HepG2 (cell line): Measurements from ENCODE around the gene NOXO1. TPM values are rescaled to one million over a fixed set of nuclear protein-coding genes. Genes with fewer than 3 reads are reported as not detected.

Source experiments
- ARID3A ChIP-seq: IDR thresholded peaks from 2 replicates; pipeline ENCODE4 v1.6.1; 2012; ENCODE audit warnings: low read depth, low read length, improper control_type of control experiment
- CCDC6 ChIP-seq: sonication (generic); formaldehyde crosslinking; IDR thresholded peaks from 2 replicates; pipeline ENCODE4 v1.8.1; 2022; ENCODE audit warnings: mild to moderate bottlenecking, missing genetic modification reagents, moderate library complexity
- CEBPB ChIP-seq: IDR thresholded peaks from 2 replicates; pipeline ENCODE4 v1.6.1; 2011; ENCODE audit warnings: low read depth, low read length, improper control_type of control experiment, borderline replicate concordance
- CHD2 ChIP-seq: IDR thresholded peaks from 2 replicates; pipeline ENCODE4 v1.6.1; 2011; ENCODE audit warnings: low read depth, low read length, improper control_type of control experiment
- DNMT3B ChIP-seq: conservative IDR thresholded peaks from 2 replicates; pipeline ENCODE4 v1.6.1; 2016; ENCODE audit warnings: missing biosample characterization, control low read depth
- FOSL2 ChIP-seq: sonication (generic); formaldehyde crosslinking; IDR thresholded peaks from 2 replicates; pipeline ENCODE4 v1.4.0; 2020; ENCODE audit warnings: missing genetic modification reagents
- GATAD2A ChIP-seq: IDR thresholded peaks from 2 replicates; pipeline ENCODE4 v1.6.1; 2016
- HMGXB4 ChIP-seq, 2 experiments: sonication (generic) in 1 of 2; formaldehyde crosslinking in 1 of 2; IDR thresholded peaks; 2 replicates each; pipeline versions ENCODE4 v1.4.0 to v1.6.1; 2018 to 2020; ENCODE audit warnings: missing genetic modification reagents in 2 of 2, borderline replicate concordance in 1 of 2, low read depth in 1 of 2, mild to moderate bottlenecking in 1 of 2, missing biosample characterization in 1 of 2
- KMT2B ChIP-seq: IDR thresholded peaks from 2 replicates; pipeline ENCODE4 v1.6.1; 2016; ENCODE audit warnings: missing genetic modification reagents, missing compliant biosample characterization
- MLX ChIP-seq: IDR thresholded peaks from 2 replicates; pipeline ENCODE4 v1.6.1; 2016
- MTERF4 ChIP-seq: sonication (generic); formaldehyde crosslinking; IDR thresholded peaks from 2 replicates; pipeline ENCODE4 v1.8.0; 2023; ENCODE audit warnings: mild to moderate bottlenecking, missing genetic modification reagents
- MYNN ChIP-seq: sonication (generic); formaldehyde crosslinking; IDR thresholded peaks from 2 replicates; pipeline ENCODE4 v1.4.0; 2020; ENCODE audit warnings: mild to moderate bottlenecking, low read depth, missing genetic modification reagents
- NCOA2 ChIP-seq: sonication (generic); formaldehyde crosslinking; IDR thresholded peaks from 2 replicates; pipeline ENCODE4 v1.8.0; 2022; ENCODE audit warnings: inconsistent platforms
- NFKBIZ ChIP-seq: IDR thresholded peaks from 2 replicates; pipeline ENCODE4 v1.6.1; 2018; ENCODE audit warnings: missing genetic modification reagents, missing compliant biosample characterization
- NR2F6 ChIP-seq, 2 experiments: IDR thresholded peaks; 2 replicates each; pipeline ENCODE4 v1.6.1; 2016; ENCODE audit warnings: antibody characterized with exemption in 1 of 2, mild to moderate bottlenecking in 1 of 2
- RNF2 ChIP-seq: fragments of 450-650 bp; conservative IDR thresholded peaks from 2 replicates; pipeline ENCODE4 v1.6.1; 2016; ENCODE audit warnings: low read depth
- WIZ ChIP-seq: sonication (generic); formaldehyde crosslinking; IDR thresholded peaks from 2 replicates; pipeline ENCODE4 v1.5.1; 2020; ENCODE audit warnings: mild to moderate bottlenecking, missing genetic modification reagents
- ZKSCAN1 ChIP-seq: fragments of 150-350 bp; IDR thresholded peaks from 2 replicates; pipeline ENCODE4 v1.6.1; 2014; ENCODE audit warnings: low read length
- ZNF33A ChIP-seq: sonication (generic); formaldehyde crosslinking; IDR thresholded peaks from 2 replicates; pipeline ENCODE4 v1.5.1; 2020; ENCODE audit warnings: missing genetic modification reagents, mild to moderate bottlenecking, moderate library complexity, borderline replicate concordance
- ZNF468 ChIP-seq: sonication (generic); formaldehyde crosslinking; IDR thresholded peaks from 2 replicates; pipeline ENCODE4 v1.8.0; 2022; ENCODE audit warnings: mild to moderate bottlenecking, moderate library complexity, missing genetic modification reagents
- ZNF557 ChIP-seq: sonication (generic); formaldehyde crosslinking; IDR thresholded peaks from 2 replicates; pipeline ENCODE4 v1.4.0; 2020; ENCODE audit warnings: missing genetic modification reagents
- ZNF7 ChIP-seq: IDR thresholded peaks from 2 replicates; pipeline ENCODE4 v1.6.1; 2016; ENCODE audit warnings: missing biosample characterization, missing genetic modification reagents
- ZNF740 ChIP-seq: sonication (generic); formaldehyde crosslinking; IDR thresholded peaks from 2 replicates; pipeline ENCODE4 v1.4.0; 2020; ENCODE audit warnings: missing genetic modification reagents
- ZNF841 ChIP-seq: sonication (generic); formaldehyde crosslinking; IDR thresholded peaks from 2 replicates; pipeline ENCODE4 v1.8.1; 2023; ENCODE audit warnings: missing genetic modification reagents, borderline replicate concordance
- ZNF878 ChIP-seq: sonication (generic); formaldehyde crosslinking; IDR thresholded peaks from 2 replicates; pipeline ENCODE4 v1.8.1; 2023; ENCODE audit warnings: mild to moderate bottlenecking, missing genetic modification reagents, moderate library complexity
- ZZZ3 ChIP-seq: sonication (generic); formaldehyde crosslinking; IDR thresholded peaks from 2 replicates; pipeline ENCODE4 v1.4.0; 2020; ENCODE audit warnings: missing genetic modification reagents, mild to moderate bottlenecking, borderline replicate concordance
- polyA plus RNA-seq, 8 experiments: library from polyadenylated mRNA; depleted of rRNA in 3 of 8; stranded (reverse) in 7 of 8; unstranded in 1 of 8; fragments of >200 nt; fragmentation: Illumina TruSeq in 4 of 8; extraction: Trizol in 4 of 8; gene quantifications; 2 replicates each; pipeline versions ENCODE4 v1.2.1 to v1.2.3, GENCODE V29; 2011 to 2016; ENCODE audit warnings: low read depth in 4 of 8, missing spikeins in 1 of 8, mixed read lengths in 1 of 8; ENCODE audit not compliant: insufficient read depth in 1 of 8
- total RNA-seq, 5 experiments: library from RNA; depleted of rRNA; stranded (reverse); fragments of >200 nt; fragmentation: Illumina TruSeq; extraction: Trizol; gene quantifications; 2 replicates each; pipeline ENCODE4 v1.2.3, GENCODE V29; 2016; ENCODE audit warnings: low read depth in 1 of 5

The NOXO1 gene
- total and polyA plus RNA-seq, 2 of the 13 experiments (the other 11 are each of a cell fraction or from before 2014, with no cell fraction given) = 0.69 to 1.4 TPM

GRCh38 chr16:1932050-1933028 lies 48.9 kb downstream of the NOXO1 start (continued):
- TF ChIP-seq ZNF878 (no peak), CCDC6 (CRISPR knock-in tag) (no peak), ZNF33A (CRISPR knock-in tag) (0 out of 2 replicates have a peak, but pooled peaks have one; percentile 43), RNF2 (no peak), ZNF557 (CRISPR knock-in tag) (no peak), ZNF841 (CRISPR knock-in tag) (no peak), FOSL2 (peak; percentile 38; the same call in 1 of the 2 replicates), ZNF468 (CRISPR knock-in tag) (no peak), DNMT3B (CRISPR knock-in tag) (no peak), ZNF740 (CRISPR knock-in tag) (no peak), NFKBIZ (CRISPR knock-in tag) (no peak), ARID3A (no peak), ZZZ3 (no peak), KMT2B (CRISPR knock-in tag) (0 out of 2 replicates have a peak, but pooled peaks have one; percentile 7), CEBPB (no peak), ZKSCAN1 (no peak), WIZ (CRISPR knock-in tag) (no peak), MYNN (CRISPR knock-in tag) (no peak), MLX (CRISPR knock-in tag) (no peak), ZNF7 (CRISPR knock-in tag) (no peak), NR2F6 (IDR thresholded peaks at IDR 0.05) (no peak), NR2F6 (CRISPR knock-in tag; IDR thresholded peaks at IDR 0.05) (no peak), HMGXB4 (CRISPR knock-in tag; IDR thresholded peaks at IDR 0.05; ENCODE audit: borderline replicate concordance in 1 of 2, low read depth in 1 of 2) (peak in 1 of 2 experiments; percentile 17; a peak in 2 of 4 replicates), CHD2 (no peak), MTERF4 (CRISPR knock-in tag) (no peak), NCOA2 (no peak), GATAD2A (CRISPR knock-in tag) (no peak; the same call in 1 of the 2 replicates)
